HG03097 (cell line): Measurements from ENCODE around the gene P2RY2.
"Not testable (repeated sequence)": the region's sequence is repeated elsewhere in the genome, so short reads cannot be mapped to it uniquely, and the experiment has no call there.

ENCODE experiments used
- ATAC-seq: cut with Tn5 transposase; IDR thresholded peaks from one replicate; pipeline ENCODE4 v1.9.1; 2021; ENCODE audit not compliant: unreplicated experiment, low FRiP score

The P2RY2 gene

DNA sequence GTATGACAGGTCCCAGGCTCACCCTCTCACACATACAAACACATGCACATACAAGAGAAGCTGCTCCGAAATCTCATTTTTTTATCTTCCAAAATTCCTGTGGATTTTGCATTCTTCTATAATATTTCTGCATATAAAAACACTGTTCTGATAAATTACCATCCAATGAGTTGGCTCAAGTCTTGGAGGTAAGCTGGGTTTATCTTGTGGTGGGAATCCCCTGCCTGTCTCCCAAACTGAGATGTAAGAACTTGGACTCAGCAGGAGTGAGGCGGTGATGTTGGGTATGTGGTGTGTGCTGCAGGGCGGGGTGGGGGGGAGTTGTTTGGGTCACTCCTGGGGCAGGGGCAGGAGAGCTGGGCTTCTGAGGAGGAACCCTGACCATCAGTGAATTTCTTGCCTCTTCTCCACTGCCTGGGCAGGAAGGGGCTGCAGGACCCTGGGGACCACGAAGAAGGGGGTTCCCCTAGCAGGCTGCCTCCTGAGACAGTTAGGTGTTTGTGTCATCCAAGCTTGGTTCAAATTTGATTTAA, 47.3 kb downstream of the P2RY2 start:
- no peak for ATAC-seq

DNA sequence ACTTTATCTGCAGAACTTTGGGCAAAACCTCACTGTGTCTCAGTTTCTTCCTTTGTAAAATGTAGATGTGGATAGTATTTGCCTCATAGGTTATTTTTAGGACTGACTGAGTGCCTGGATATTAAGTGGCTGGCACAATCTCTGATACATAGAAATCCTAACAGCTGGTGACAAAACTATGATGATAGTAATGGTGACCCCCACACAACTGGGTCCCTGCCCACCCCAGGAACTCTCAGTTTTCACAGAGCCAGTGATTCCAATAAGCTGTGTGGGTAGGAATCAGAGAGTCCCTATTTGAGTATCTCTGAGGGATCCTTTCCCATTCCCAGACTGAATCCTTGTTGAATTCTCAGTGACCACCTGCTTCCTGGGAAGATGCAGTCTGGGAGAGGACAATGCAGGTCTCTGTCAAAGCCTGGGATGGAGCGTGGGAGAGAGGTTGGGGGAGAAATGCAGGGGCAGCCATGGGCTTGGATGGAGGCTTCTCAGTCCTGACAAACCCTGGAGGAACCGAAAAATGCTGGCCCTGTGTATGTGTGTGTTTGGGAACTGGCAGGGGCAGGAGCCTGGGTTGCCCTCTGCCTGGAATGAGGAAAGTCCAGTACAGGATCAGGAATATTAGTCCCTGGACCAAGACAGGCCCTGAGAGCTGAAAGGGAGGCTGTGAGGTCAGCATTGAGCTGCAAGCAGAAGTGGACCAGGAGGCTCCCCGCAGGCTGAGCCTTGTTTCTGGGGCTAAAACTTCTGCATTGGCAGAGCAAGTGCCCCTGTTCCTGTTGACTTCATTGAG, 48.0 kb downstream of the P2RY2 start:
- ATAC-seq, result no peak

DNA sequence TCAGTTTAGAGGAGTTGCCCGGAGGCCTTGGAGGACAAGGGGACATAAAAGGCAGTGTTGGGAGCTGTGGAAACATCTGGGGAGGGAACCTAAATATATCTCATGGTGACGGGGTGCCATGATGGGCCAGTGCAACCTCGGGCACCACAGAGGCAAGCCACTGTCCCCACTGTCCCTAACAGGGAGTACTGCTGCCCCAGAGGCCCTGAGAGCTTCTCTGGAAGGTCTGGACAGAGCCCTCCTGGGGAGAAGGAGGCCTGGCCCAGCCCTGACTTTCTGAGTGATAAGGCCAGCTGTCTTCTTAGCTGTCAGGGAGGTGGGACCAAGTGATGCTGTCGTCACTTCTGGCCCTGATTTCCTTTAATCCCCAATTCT, 48.6 kb downstream of the P2RY2 start:
- ATAC-seq, result no peak

DNA sequence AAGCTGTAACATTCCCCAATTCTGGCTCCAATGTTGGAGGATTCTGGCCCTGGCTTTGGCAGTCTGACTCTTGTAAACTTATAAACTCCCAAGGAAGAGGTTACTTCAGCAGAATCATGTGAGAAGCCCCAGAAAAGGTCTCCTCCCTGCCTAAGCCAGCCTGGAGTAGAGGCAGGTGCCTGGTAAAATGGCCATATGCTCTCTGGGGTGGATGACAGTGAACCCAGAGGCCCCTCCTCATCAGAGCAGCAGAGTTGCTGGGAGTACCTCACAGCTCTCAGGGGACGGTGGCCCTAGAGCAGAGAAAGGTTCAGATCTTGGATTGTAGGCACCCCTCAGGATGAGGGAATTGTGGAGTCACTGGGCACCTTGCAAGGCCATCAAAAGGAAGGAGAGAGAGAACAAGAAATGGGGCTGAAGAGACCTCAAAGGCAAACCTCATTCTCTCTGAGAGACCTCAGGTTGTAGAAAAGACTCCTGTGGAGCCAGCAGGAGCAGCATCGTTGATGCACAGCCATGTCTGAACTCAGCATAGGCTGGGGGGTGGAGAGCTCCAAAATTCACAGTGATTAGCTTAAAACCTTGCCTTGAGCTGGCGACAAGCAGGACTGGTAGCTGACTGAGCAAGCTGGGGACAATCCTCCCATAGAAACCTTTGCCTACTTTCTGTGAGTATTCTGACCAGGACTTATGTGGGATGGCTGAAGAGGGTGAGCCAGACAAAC, 49.2 kb downstream of the P2RY2 start:
- no peak for ATAC-seq

DNA sequence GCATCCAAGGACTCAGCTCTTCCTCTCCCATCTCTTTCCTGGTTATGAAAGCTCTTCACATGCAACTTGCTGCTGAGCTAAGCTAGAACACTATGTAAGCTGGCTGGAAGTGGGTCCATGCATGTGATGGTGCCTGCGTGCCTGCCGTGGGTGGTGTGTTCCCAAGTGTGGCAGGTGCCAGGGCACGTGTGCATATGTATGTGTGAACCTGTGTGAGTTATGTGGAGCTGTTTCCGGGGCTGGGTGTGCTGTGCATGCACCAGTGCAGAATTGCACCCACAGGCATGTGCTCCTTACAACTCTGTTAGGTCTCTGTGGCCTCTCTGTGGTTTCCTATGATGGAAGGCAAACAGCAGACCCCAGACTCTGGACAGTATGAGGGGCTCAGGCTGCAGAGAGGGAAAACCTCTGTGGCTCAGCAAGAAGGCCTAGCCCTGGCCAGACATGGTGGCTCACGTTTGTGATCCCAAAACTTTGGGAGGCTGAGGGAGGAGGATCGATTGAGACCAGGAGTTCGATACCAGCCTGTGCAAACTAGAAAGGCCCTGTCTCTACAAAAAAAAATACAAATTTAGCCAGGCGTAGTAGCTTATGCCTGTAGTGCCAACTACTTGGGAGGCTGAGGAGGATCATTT, 49.9 kb downstream of the P2RY2 start:
- ATAC-seq, result no peak

DNA sequence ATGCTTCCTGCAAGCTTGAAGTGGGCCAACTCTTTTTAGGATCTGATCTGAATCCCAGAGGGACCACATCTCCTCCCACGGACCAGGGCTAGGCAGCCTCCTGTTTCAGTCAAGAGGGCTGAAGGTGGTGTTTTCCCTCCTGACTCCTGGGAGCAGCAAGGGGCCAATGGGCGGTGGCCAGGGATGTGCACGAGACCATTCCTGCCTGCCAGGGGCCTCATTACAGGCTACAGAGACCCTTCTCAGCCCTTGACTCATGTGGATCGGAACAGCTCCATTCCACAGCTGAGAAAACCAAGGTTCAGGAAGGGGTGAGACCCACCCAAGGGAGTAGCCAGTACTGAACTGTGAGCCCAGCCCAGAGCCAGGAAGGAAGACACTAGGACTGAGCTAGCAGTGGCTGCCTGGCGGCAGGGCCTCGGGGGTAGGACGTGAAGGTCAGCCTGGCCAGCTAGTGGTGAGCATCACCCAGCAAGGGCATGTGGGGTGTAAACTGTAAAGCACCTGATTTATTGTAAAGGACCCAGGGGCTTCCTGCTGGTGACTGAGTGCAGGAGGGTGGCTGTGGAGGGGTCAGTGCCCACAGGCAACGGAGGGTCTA, 50.7 kb downstream of the P2RY2 start:
- no peak for ATAC-seq

DNA sequence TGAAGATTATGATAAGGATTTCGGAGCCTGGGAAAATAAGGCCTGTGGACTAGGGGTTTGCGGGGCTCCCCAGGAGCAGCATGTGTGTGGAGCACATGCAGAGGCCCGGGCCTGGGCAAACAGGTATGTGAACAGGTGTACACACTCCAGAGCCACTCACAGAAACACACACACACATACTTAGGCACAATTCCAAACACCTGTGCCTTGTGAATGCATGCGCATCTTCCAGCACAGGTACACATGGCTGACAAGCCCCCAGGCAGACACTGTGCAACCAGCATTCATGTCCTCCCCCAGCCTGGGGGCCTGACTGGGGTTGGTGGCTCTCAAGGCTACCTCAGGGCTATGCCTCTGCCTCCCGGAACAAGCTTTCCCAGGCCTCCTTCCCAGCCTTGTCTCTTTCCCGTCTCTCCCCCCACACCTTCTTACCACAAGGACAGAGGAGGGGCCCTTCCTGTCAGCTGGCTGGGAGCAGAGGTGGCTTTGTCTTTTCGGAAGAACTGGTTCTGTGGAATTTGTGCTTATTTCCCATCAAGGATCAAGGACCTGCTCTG, 51.5 kb downstream of the P2RY2 start:
- no peak for ATAC-seq

DNA sequence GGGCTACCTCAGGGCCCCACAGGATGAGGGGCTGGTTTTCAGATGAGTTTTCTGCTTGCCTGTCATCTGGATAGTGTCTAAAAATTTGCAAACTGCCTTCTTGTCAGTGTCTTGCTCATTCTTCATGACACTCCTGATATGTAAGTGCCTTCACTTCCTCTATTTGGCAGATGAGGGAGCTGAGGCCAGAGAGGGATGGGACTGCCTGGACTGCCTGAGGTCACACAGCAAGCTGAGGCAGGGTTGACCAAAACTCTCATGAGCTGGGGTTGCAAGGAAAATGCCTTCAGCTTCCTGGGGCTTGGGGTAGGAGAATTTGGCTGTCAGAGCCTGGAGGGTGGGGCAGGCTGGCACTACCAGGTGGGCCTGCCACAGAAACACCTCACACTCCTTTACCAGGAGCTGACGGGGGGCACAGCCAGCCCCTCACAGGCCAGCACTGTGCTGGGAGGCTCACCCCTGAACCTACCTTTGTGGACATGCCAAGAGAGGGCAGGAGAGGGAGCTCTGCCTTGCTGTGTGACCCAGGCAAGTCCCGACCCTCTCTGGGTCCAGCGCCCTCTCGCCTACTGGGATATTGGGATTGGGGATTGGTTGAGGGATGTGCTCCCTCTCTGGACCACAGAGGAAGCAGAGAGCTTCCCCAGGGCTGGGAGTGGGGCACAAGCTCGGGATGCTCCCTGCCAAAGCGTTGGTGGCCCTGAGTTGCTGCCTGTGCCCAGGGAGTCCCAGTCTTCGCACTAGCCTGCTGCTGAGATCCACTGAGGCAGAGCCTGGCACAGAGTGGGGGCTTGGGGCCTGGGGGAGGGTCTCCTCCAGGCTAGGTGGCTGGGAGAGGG, 52.2 kb downstream of the P2RY2 start:
- no peak for ATAC-seq

DNA sequence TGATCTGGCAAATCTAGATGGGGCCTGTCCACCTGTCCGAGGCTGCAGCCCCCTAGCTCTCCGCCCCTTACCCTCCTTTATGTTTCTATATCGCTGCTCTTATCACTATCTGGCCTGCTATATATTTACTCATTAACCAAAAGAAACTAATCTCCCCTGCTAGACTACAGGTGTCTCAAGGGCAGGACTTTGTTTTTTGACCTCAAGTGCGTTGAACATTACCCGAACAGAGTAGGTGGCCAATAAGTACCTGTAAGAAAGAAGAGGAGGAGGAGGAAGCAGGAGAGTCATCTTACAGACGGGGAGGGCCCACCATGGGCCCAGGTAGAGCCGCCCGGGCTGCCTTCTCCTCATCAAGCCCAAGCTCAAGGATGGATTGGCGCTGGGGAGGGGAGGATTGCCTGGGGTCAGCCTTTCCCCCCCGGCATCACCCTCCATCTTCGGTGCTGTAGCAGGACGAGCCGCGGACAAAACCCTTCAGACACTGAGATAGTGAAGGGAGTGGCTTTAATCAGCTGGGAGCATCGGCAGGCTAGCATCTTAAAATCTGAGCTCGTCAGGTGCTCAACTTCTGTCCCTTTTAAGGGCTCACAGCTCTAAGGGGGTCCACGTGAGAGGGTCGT, 52.9 kb downstream of the P2RY2 start:
- no peak for ATAC-seq

DNA sequence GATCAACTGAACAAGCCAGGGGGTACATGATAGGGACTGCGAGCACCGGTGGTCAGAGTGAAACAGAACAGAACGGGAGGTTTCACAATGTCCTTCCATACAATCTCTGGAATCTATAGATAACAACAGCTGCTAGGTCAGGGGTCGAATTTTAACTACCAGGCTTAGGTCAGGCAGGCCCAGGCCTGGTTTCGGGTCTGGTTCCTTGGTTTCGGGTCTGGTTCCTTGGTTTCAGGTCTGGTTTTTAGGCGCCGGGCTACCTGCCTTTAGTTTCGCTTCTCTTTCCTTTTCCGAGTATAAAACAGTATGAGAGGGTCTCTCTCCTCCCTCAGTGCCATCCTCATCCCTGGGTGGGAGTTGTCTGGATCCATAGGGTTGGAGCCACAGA, 53.4 kb downstream of the P2RY2 start:
- ATAC-seq, result not testable (repeated sequence)

DNA sequence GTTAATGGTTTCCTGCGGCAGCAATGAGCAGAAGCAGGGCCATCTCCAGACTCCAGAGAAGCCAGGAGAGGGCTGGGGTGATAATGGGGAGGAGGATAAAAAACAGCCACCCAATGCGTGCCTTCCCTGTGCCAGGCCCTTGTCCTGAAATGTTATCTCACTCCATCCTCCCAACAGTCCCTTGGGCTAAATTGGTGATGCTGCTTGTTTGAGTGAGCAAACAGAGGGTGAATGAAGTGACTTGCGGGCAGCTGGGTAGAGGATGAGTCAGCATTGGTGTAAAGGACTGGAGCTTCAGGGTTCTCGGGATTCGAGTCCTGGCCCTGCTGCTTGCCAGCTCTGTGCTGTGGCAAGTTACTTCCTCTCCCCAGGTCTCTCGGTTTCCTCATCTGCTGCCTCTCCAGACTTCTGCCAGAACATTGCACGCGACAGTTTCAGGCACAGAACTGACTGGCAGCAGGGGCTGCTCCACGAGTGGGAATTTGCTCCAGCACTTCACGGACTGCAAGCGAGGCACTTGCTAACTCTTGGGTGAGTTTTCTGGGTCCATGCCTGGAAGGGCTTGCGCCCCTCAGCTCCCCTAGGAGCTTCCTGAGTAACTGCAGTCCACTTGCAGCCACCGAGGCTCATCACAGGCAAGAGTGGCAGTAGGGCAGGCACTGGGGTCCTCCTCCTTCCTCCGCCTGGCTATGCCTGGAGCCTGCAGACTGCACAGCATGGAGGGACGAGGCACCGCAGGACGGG, 54.0 kb downstream of the P2RY2 start, which contains the start of gene P2RY6:
Gene P2RY6, plus strand, starts transcription at position 403 of the 744 bp plus-strand sequence. CDS start 24,181 bp downstream, outside the sequence.
- ATAC-seq, result no peak

DNA sequence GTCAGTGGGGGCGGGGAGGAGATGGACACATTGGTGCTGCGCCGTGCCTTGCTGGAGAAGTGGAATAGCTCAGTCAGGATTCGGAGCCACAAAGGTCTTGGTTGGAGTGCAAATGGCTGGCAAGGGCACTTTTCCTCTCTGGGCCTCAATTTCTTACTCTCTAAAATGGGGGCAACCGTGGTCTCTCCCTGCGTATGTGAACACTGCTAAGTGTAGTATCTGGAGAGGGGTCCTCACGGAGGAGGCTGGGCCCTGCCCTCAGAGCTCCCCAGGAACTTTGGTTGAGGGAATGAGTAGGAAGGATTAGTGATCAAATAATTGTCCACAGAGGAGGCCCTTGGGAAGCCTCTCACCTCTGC, 54.6 kb downstream of the P2RY2 start:
- ATAC-seq, result no peak

DNA sequence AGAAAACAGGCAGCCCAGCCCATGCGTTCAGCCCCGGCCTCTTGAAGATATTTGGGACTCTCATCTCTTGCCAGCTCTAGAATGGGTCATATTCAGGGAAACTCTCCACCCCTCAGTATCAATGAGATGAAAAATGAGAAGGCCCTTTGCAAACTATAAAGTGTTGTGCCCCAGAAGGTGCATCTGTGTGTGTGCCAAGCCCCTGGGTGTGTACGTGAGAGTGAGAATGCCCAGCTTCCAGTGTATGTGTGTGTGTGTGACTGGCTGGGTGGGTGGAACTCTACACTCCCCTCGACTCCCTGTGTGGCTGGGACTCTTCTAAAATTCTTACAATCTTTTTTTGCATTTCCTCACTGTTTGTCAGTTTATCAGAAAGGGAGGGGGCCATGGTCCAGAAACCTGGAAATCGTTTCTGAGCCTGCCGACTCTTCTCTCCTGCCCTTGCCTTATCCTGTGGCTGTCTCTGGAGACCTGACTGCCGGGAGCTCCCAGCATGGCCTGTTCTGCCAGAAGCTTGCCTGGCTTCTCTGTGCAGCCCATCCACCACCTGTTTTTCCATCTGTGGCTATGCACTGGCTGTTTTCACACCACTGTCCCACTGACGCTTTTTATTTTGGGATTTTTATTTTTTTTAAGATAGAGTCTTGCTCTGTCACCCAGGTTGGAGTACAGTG, 55.3 kb downstream of the P2RY2 start:
- no peak for ATAC-seq

DNA sequence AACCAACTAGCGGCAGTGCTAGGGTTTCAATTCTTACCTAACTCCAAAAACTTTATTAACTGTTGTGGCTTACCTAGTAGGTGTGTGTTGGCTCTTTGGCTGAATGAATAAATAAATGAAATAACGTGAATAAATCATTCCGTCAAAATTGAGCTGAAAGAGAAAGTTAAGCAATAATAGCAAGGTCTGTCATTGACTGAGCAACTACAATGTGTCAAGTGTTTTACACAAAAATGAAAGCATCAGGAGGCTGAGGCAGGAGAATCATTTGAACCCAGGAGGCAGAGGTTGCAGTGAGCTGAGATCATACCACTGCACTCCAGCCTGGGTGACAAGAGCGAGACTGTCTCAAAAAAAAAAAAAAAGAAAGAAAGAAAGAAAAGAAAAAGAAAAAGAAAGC, 56.1 kb downstream of the P2RY2 start:
- ATAC-seq, result not testable (repeated sequence)

DNA sequence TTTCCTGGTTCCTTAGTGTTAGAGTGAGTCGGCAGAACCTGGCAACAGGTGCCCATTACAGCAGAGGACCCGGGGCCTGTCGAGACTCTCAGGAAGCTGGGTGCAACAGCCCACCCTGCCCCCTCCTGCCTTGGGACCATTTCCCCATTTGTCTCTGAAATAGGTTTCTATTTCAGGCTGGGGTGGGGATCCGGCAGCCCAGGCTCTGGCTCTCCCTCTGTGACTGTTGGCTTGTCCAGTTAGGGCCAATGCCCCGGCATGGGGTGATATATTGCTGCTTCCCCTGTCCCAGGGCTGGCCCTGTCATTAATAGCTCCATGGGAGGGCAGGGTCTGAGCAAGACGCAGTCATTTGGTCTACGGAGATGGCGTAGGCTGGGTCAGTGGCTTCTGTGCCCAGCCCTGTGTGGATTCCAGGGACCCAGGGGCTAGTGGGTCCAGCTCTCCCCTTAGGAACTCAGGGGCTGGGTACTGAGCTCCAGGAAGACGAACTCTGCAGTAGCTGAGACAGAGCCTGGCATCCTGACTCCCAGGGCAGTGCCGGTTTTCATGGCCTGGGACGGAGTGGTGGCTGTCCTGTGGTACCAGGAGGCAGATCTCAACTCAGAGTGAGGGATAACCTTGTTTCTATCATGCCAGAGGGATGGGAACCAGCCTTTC, 56.8 kb downstream of the P2RY2 start:
- no peak for ATAC-seq

DNA sequence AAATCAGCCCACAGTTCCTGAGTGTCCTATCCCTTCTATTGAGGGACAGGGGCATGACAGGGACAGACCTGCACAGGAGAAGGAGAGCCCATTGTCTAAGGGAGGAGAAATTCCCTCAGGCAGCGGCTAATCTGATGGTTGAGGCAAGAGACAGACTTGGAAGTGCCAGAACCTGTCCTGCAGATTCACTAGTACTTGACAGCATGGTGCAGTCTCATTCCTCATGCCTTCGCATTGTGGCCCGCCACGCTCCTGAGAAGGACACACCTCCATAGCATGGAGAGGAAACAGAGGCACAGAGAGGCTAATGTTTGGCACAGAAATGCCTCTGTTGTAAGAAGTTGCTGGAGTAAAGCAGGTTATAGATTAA, 57.3 kb downstream of the P2RY2 start:
- ATAC-seq, result no peak

DNA sequence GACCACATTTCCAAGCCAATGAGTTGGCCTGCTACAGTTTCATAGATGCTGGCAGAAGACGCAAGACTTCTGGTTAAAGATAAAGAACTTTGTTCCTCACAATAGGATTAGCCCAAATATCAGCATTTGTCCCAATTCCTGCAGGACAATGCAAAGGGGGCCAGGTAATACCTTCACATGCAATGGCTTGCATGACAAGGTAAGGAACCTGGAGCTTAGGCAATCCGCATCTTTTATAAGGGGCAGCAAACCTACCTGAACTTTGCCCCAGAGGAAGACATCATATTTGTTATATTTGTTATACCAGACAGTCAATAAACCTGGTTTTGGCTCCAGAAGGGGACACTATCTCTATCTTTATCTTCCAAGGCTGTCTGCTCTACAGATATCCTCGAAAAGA, 59.4 kb downstream of the P2RY2 start:
- no peak for ATAC-seq

DNA sequence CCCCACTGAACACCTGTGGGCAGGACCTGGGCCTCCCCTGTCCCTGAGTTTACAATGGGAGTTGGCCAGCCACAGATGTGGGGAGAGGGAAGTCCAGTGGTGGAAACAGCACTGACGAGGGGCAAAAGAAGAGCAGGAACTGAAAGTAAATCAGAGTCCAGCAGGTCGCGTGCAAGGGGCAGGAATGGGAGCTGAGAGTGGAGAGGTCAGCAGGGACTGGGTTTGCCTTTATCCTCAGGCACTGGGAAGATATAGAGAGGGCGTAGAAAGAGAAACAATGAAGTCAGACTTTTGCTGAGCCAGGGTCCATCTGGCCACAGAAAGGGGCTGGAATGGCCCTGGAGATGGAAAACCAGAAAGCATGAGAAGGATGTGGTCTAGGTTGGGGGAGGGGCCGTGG, 62.5 kb downstream of the P2RY2 start:
- ATAC-seq, result no peak
